Kidney (tissue), 14 donors: ENCODE results near the gene TENT5C. TPM values are rescaled to one million over a fixed set of nuclear protein-coding genes. Genes with fewer than 3 reads are reported as not detected.

Experiments used
- DNase-seq, 5 donors: peaks; one replicate each; pipeline ENCODE4 v3.0.0-alpha.2; 2013 to 2020
- FAIRE-seq: peaks from 2 replicates; lab custom pipeline; 2012; peaks lifted over from hg19 to GRCh38; lab: Jason Lieb, UNC
- H3K27ac ChIP-seq, 2 donors: one replicate each; pipeline ENCODE4 v1.7.0; 2013; ENCODE audit warnings: low read depth in 2 of 2, low read length in 2 of 2, inconsistent platforms in 1 of 2
- H3K27me3 ChIP-seq: one replicate; pipeline ENCODE4 v1.7.1; 2013; ENCODE audit warnings: low read length, inconsistent platforms; ENCODE audit not compliant: control insufficient read depth, insufficient read depth
- H3K36me3 ChIP-seq, 3 donors: one replicate each; pipeline versions ENCODE4 v1.7.0 to v1.7.1; 2013; ENCODE audit warnings: low read length in 3 of 3, control low read depth in 1 of 3, inconsistent platforms in 1 of 3; ENCODE audit not compliant: insufficient read depth in 3 of 3, control insufficient read depth in 2 of 3
- H3K4me1 ChIP-seq, 3 donors: one replicate each; pipeline versions ENCODE4 v1.7.0 to v1.7.1; 2013; ENCODE audit warnings: low read length in 3 of 3, inconsistent platforms in 1 of 3, low read depth in 1 of 3; ENCODE audit not compliant: control insufficient read depth in 2 of 3, insufficient read depth in 2 of 3
- H3K4me3 ChIP-seq, 3 donors: one replicate each; pipeline versions ENCODE4 v1.7.0 to v1.8.1; 2013; ENCODE audit warnings: low read length in 3 of 3, control low read depth in 1 of 3, inconsistent platforms in 1 of 3
- H3K9ac ChIP-seq, 3 donors: one replicate each; pipeline versions ENCODE4 v1.7.0 to v1.7.1; 2013; ENCODE audit warnings: low read length in 3 of 3, control low read depth in 1 of 3, inconsistent platforms in 1 of 3
- H3K9me3 ChIP-seq, 3 donors: one replicate each; pipeline versions ENCODE4 v1.7.0 to v1.7.1; 2013; ENCODE audit warnings: low read length in 3 of 3, control low read depth in 1 of 3, inconsistent platforms in 1 of 3; ENCODE audit not compliant: control insufficient read depth in 2 of 3, insufficient read depth in 1 of 3
- CTCF ChIP-seq: IDR thresholded peaks from 3 replicates; pipeline ENCODE4 v1.5.1; 2012; ENCODE audit warnings: mild to moderate bottlenecking, moderate library complexity, borderline replicate concordance; ENCODE audit not compliant: insufficient read depth; ENCODE audit errors: extremely low read depth
- intact Hi-C: fragments of 100-400 bp; cut with DNase I; formaldehyde crosslinking; loops from one replicate; pipeline ENCODE4 v1.11.1; 2022
- polyA plus RNA-seq: library from polyadenylated mRNA; stranded (reverse); fragments of 350-450 nt; fragmentation: Illumina TruSeq; extraction: RNeasy Lipid Tissue Mini Kit (QIAGEN cat#74804); gene quantifications from one replicate; pipeline ENCODE4 v1.2.3, GENCODE V29; 2014; ENCODE audit warnings: low read depth, low replicate concordance; ENCODE audit not compliant: insufficient read depth
- total RNA-seq: library from RNA; stranded (reverse); fragmentation: NEBNext Ultra II Directional; extraction: Animal tissue kit (Norgen Biotek cat#: 25700); gene quantifications from one replicate; pipeline ENCODE4 v1.2.1, GENCODE V29; 2021
- donor health status: control.
- donor health status: control.
- donor health status: control.
- donor health status: control.
- donor health status: control.
- donor health status: DM: yes; HTN: yes; CAD: no.
- donor health status: Normal renal cell carcinoma (clear cell type).

Gene TENT5C
- total and polyA plus RNA-seq, 2 donors from 2014 or later = 6.1 to 22.2 TPM

DNA sequence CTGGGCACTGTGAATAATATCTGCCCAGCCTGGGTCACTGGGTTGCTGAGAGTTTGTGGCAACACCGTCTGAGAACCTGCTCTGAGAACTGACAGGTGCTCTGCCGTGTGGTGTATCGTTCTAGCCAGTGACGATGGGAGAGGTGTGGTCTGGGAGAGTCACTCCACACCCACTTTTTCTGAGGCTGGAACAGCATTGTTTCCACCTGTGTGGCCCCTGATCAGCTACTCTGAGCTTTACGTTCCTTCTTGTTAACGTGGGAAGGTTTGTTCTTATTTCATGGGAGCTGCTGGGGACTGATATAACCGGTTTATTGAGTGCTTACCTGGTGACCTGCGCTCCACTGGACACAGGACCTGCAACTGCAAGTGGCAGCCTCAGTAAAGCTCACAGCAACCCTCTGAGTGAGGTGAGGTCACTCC lies 34.8 kb upstream of the TENT5C start:
- no peak overlapping the region for H3K9ac ChIP-seq
- TF ChIP-seq CTCF = no peak
- H3K4me3 ChIP-seq = no peak overlapping the region
- no peak overlapping the region for H3K27ac ChIP-seq
- peaks cover 0 to 2% (median 0%) of the 10 kb centered on the region in 3 donors for H3K4me1 ChIP-seq
- H3K27me3 ChIP-seq = no peaks in the 10 kb centered on the region
- no peaks in the 10 kb centered on the region for H3K9me3 ChIP-seq
- no peaks in the 10 kb centered on the region for H3K36me3 ChIP-seq
- no peak for FAIRE-seq
- intact Hi-C loops = no loop called here
- peak in 3 of 5 donors; percentile 22 to 34 (median 30) for DNase-seq

- H3K36me3 ChIP-seq = no peaks in the 10 kb centered on the region
- TF ChIP-seq CTCF = no peak
- intact Hi-C loops = no loop called here
- DNase-seq (no peak), FAIRE-seq (no peak)
- no peak overlapping the region for H3K4me3 ChIP-seq
- no peak overlapping the region for H3K9ac ChIP-seq
- H3K9me3 ChIP-seq = no peaks in the 10 kb centered on the region
- H3K27ac ChIP-seq = no peak overlapping the region
- H3K4me1 ChIP-seq = peaks cover 0 to 2% (median 0%) of the 10 kb centered on the region in 3 donors
- no peaks in the 10 kb centered on the region for H3K27me3 ChIP-seq
These were observed 34.4 kb upstream of the TENT5C start for GRCh38 chr1:117571496-117571895.

DNA sequence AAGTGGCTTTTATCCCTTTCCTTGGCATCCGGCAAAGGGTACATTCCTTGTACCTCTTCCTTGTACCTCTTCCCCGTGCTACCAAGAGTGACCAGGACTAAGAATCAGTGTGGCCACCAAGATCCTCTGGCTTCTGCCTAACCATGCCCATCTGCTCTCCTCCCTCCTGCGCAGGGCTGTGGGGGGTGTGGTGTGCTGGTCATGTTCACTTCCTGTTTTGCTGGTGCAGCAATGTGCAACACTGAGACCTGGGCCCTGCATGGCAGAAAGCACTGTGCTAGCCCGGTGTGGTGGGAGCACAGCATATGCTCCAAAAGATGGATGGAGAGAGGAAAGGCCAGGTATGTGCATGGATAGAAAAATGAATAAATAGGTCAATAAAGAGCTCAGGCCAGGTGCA lies 33.3 kb upstream of the TENT5C start:
- H3K9ac ChIP-seq = no peak overlapping the region
- FAIRE-seq (no peak), DNase-seq (no peak)
- H3K27ac ChIP-seq = no peak overlapping the region
- TF ChIP-seq CTCF = no peak
- H3K36me3 ChIP-seq = no peaks in the 10 kb centered on the region
- intact Hi-C loops = no loop called here
- H3K4me3 ChIP-seq = no peak overlapping the region
- no peaks in the 10 kb centered on the region for H3K9me3 ChIP-seq
- H3K4me1 ChIP-seq = peaks cover 0 to 2% (median 0%) of the 10 kb centered on the region in 3 donors
- no peaks in the 10 kb centered on the region for H3K27me3 ChIP-seq
